Measurements from ENCODE around the gene SPATA20.

DNA sequence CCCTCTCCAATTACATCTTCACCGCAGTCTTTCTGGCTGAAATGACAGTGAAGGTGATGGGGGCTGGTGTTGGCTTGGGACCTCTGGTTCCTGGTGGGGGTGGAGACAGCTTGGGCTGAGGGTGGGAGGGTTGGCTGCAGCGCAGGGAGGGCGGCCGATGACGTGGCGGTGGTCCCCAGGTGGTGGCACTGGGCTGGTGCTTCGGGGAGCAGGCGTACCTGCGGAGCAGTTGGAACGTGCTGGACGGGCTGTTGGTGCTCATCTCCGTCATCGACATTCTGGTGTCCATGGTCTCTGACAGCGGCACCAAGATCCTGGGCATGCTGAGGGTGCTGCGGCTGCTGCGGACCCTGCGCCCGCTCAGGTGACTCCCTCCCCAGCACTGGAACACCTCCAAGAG, 55.9 kb downstream of the SPATA20 start:
- TF ChIP-seq, protein P1, sequence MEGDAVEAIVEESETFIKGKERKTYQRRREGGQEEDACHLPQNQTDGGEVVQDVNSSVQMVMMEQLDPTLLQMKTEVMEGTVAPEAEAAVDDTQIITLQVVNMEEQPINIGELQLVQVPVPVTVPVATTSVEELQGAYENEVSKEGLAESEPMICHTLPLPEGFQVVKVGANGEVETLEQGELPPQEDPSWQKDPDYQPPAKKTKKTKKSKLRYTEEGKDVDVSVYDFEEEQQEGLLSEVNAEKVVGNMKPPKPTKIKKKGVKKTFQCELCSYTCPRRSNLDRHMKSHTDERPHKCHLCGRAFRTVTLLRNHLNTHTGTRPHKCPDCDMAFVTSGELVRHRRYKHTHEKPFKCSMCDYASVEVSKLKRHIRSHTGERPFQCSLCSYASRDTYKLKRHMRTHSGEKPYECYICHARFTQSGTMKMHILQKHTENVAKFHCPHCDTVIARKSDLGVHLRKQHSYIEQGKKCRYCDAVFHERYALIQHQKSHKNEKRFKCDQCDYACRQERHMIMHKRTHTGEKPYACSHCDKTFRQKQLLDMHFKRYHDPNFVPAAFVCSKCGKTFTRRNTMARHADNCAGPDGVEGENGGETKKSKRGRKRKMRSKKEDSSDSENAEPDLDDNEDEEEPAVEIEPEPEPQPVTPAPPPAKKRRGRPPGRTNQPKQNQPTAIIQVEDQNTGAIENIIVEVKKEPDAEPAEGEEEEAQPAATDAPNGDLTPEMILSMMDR (IDR thresholded peaks at IDR 0.05; ENCODE audit: low read depth, low read length), result no peak
- TF ChIP-seq EZH2phosphoT487 (IDR thresholded peaks at IDR 0.05; ENCODE audit: low read depth), result no peak

Measured in OCI-LY3 (cell line).